Mesenchymal stem cell (in vitro differentiated cells and primary cell): ENCODE results near the gene WWOX.

Experiments
- DNase-seq: peaks from one replicate; pipeline ENCODE4 v3.0.0-alpha.2; 2013
- H2AFZ ChIP-seq: one replicate; pipeline ENCODE4 v1.6.1; 2013; ENCODE audit warnings: low read depth, mild to moderate bottlenecking, control low read depth, inconsistent platforms, low read length, moderate library complexity
- H2AK5ac ChIP-seq: 2 replicates; pipeline ENCODE4 v1.6.1; 2013; ENCODE audit warnings: low read length, moderate library complexity, mild to moderate bottlenecking, inconsistent platforms; ENCODE audit not compliant: severe bottlenecking
- H2BK120ac ChIP-seq: one replicate; pipeline ENCODE4 v1.6.1; 2013; ENCODE audit warnings: low read depth, mild to moderate bottlenecking, inconsistent platforms, low read length, moderate library complexity
- H2BK12ac ChIP-seq, 2 experiments: one replicate each; pipeline ENCODE4 v1.6.1; 2013; ENCODE audit warnings: inconsistent platforms in 2 of 2, low read length in 2 of 2, mild to moderate bottlenecking in 2 of 2, moderate library complexity in 2 of 2, control low read depth in 1 of 2
- H2BK15ac ChIP-seq: one replicate; pipeline ENCODE4 v1.6.1; 2013; ENCODE audit warnings: mild to moderate bottlenecking, low read depth, inconsistent platforms; ENCODE audit not compliant: poor library complexity, severe bottlenecking
- H2BK5ac ChIP-seq: 2 replicates; pipeline ENCODE4 v1.6.1; 2013; ENCODE audit warnings: low read depth, mild to moderate bottlenecking, low read length, control low read depth, inconsistent platforms; ENCODE audit not compliant: poor library complexity, severe bottlenecking
- H3K14ac ChIP-seq, 2 experiments: one replicate each; pipeline ENCODE4 v1.6.1; 2013; ENCODE audit warnings: inconsistent platforms in 2 of 2, low read length in 2 of 2, control low read depth in 1 of 2, mild to moderate bottlenecking in 1 of 2, moderate library complexity in 1 of 2
- H3K18ac ChIP-seq, 2 experiments: one replicate each; pipeline ENCODE4 v1.6.1; 2013; ENCODE audit warnings: inconsistent platforms in 2 of 2, low read length in 2 of 2, control low read depth in 1 of 2, low read depth in 1 of 2, mild to moderate bottlenecking in 1 of 2
- H3K23ac ChIP-seq, 2 experiments: one replicate each; pipeline ENCODE4 v1.6.1; 2013; ENCODE audit warnings: inconsistent platforms in 2 of 2, low read length in 2 of 2, mild to moderate bottlenecking in 2 of 2, moderate library complexity in 2 of 2, control low read depth in 1 of 2
- H3K27ac ChIP-seq: 2 replicates; pipeline ENCODE4 v1.5.1; 2013; ENCODE audit warnings: mild to moderate bottlenecking, moderate library complexity, low read length, control low read depth, inconsistent platforms; ENCODE audit not compliant: poor library complexity, severe bottlenecking
- H3K27me3 ChIP-seq, 2 experiments: 2 replicates each; pipeline versions ENCODE4 v1.6.1 to v1.7.0; 2013; ENCODE audit warnings: low read length in 2 of 2, mild to moderate bottlenecking in 2 of 2, moderate library complexity in 2 of 2, control low read depth in 1 of 2, inconsistent platforms in 1 of 2; ENCODE audit not compliant: control insufficient read depth in 1 of 2, insufficient read depth in 1 of 2
- H3K36me3 ChIP-seq, 2 experiments: 2 replicates each; pipeline versions ENCODE4 v1.6.1 to v1.7.0; 2013; ENCODE audit warnings: low read length in 2 of 2, control low read depth in 1 of 2, inconsistent platforms in 1 of 2, low read depth in 1 of 2, mild to moderate bottlenecking in 1 of 2; ENCODE audit not compliant: insufficient read depth in 2 of 2, control insufficient read depth in 1 of 2
- H3K4ac ChIP-seq, 2 experiments: one replicate each; pipeline ENCODE4 v1.6.1; 2013; ENCODE audit warnings: inconsistent platforms in 2 of 2, low read length in 2 of 2, mild to moderate bottlenecking in 2 of 2, moderate library complexity in 2 of 2, control low read depth in 1 of 2, low read depth in 1 of 2
- H3K4me1 ChIP-seq: 2 replicates; pipeline ENCODE4 v1.6.1; 2013; ENCODE audit warnings: low read depth, low read length, control low read depth; ENCODE audit not compliant: control insufficient read depth, insufficient read depth
- H3K4me2 ChIP-seq: 2 replicates; pipeline ENCODE4 v1.6.1; 2013; ENCODE audit warnings: low read length, mild to moderate bottlenecking, inconsistent platforms; ENCODE audit not compliant: poor library complexity, severe bottlenecking
- H3K4me3 ChIP-seq, 2 experiments: 2 replicates each; pipeline versions ENCODE4 v1.5.1 to v1.7.0; 2013; ENCODE audit warnings: low read length in 2 of 2, mild to moderate bottlenecking in 2 of 2, control low read depth in 1 of 2, low read depth in 1 of 2; ENCODE audit not compliant: insufficient read depth in 1 of 2
- H3K79me1 ChIP-seq: replicated peaks from 2 replicates; pipeline ENCODE4 v1.6.1; 2013; ENCODE audit warnings: mild to moderate bottlenecking, control low read depth, low read length, inconsistent platforms; ENCODE audit not compliant: poor library complexity, severe bottlenecking
- H3K9ac ChIP-seq: 2 replicates; pipeline ENCODE4 v1.7.0; 2013; ENCODE audit warnings: mild to moderate bottlenecking, low read length, moderate library complexity
- H3K9me3 ChIP-seq: 2 replicates; pipeline ENCODE4 v1.7.0; 2013; ENCODE audit warnings: mild to moderate bottlenecking, low read length; ENCODE audit not compliant: control insufficient read depth
- H4K8ac ChIP-seq: one replicate; pipeline ENCODE4 v1.6.1; 2013; ENCODE audit warnings: inconsistent platforms, mild to moderate bottlenecking, low read length, moderate library complexity
- H4K91ac ChIP-seq: one replicate; pipeline ENCODE4 v1.6.1; 2013; ENCODE audit warnings: mild to moderate bottlenecking, low read length, inconsistent platforms
- WGBS: methylation state at CpG from one replicate; pipeline ENCODE4 v1.1.7; 2013; ENCODE audit warnings: mixed read lengths; 5-methylcytosine and 5-hydroxymethylcytosine counted together

The WWOX gene

DNA sequence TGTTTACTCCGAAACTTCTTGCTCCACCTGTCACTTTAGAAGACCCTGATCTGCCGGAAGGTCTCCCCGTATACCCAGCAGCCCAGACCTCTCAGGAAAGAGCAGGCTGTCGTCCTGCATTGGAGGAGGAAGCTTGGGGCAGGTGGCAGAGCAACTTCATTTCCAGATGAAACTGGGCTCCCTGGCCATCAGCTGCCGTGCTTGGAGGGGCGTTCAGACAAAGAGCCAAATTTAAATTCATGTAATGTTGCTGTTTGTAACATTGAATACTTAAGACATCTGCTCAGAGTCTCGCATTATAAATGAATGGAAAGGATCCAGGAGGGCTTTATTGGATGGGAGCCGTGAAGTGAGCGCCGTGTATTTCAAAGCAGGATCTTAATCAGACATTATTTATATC, 872.6 kb downstream of the WWOX start:
- H3K4me3 ChIP-seq: no peak overlapping the region
- peaks cover 2% of the 10 kb centered on the region for H3K4me1 ChIP-seq
- no peaks in the 10 kb centered on the region for H3K79me1 ChIP-seq
- no peak overlapping the region for H3K27ac ChIP-seq
- no peak overlapping the region for H3K14ac ChIP-seq
- DNase-seq: no peak
- H3K36me3 ChIP-seq: no peaks in the 10 kb centered on the region
- H2BK15ac ChIP-seq: no peak overlapping the region
- no peak overlapping the region for H3K23ac ChIP-seq
- no peak overlapping the region for H3K9ac ChIP-seq
- 87% methylated on average over 7 of the region's 10 CpGs for WGBS
- no peak overlapping the region for H2BK5ac ChIP-seq
- H3K4ac ChIP-seq: no peak overlapping the region
- H2AK5ac ChIP-seq: no peak overlapping the region
- H3K18ac ChIP-seq: no peak overlapping the region
- no peak overlapping the region for H3K4me2 ChIP-seq
- H4K91ac ChIP-seq: peak overlapping the region; percentile 2
- H4K8ac ChIP-seq: no peak overlapping the region
- no peak overlapping the region for H2BK12ac ChIP-seq
- H3K27me3 ChIP-seq: no peaks in the 10 kb centered on the region
- no peaks in the 10 kb centered on the region for H3K9me3 ChIP-seq
- no peak overlapping the region for H2AFZ ChIP-seq
- no peak overlapping the region for H2BK120ac ChIP-seq

DNA sequence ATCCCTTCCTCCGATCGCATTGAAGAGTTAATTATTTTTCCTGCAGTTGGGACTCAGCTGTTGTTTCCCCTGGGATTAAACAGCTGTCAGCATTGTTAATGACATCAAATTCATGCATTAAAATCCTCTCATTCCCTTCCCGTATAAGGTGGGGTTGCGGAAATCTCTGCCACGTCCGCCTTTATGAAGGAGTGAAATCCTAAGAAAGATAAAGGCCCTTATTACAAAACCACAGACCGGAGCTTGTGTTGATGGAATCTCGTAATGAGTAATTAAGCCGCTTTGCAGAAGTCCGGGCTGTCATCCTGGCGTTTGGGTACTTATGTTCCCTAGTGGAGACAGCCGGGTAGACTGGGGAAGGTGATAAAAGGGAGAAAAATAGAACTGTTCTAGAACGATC, 873.5 kb downstream of the WWOX start:
- H3K36me3 ChIP-seq: no peaks in the 10 kb centered on the region
- DNase-seq: no peak
- 96% methylated on average over 9 of the region's 13 CpGs for WGBS

DNA sequence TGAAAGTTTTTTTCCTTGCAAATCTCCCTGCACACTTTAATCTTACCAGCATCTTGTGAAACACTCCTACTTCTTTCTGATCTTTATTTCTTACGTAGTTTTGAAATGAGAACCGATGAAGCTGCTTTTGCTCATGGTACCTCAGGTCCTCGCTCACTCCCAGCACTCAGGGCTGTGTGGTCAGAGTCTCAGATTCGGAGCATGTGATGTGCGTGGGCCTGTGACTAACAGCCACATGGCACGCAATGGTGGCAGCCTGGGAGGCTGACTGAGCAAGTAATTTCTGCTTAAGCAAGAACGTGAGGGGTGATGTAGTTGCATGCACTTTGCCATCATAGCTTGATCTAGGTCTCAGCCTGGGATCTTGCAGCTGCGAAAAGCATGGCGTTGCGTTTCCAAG, 876.8 kb downstream of the WWOX start:
- Histone ChIP-seq H3K9me3 (no peaks in the 10 kb centered on the region), H4K91ac (no peak overlapping the region), H2BK5ac (no peak overlapping the region), H3K9ac (no peak overlapping the region), H3K18ac (no peak overlapping the region), H3K79me1 (no peaks in the 10 kb centered on the region), H2BK12ac (no peak overlapping the region), H3K4me3 (no peak overlapping the region), H3K36me3 (no peaks in the 10 kb centered on the region), H2BK15ac (no peak overlapping the region), H3K4me1 (no peaks in the 10 kb centered on the region), H3K27me3 (no peaks in the 10 kb centered on the region), H2AFZ (no peak overlapping the region), H3K27ac (no peak overlapping the region), H3K14ac (no peak overlapping the region), H2BK120ac (no peak overlapping the region), H2AK5ac (no peak overlapping the region), H3K4me2 (no peak overlapping the region), H3K23ac (no peak overlapping the region), H3K4ac (no peak overlapping the region), H4K8ac (no peak overlapping the region)
- no peak for DNase-seq
- WGBS: 94% methylated on average over 10 of the region's 10 CpGs

More for the DNA sequence above, 873.5 kb downstream of the WWOX start:
- no peak overlapping the region for H2BK120ac ChIP-seq
- no peak overlapping the region for H2AK5ac ChIP-seq
- no peak overlapping the region for H2BK5ac ChIP-seq
- no peak overlapping the region for H2BK12ac ChIP-seq
- peaks cover under 1% of the 10 kb centered on the region for H3K4me1 ChIP-seq
- H3K18ac ChIP-seq: no peak overlapping the region
- H2BK15ac ChIP-seq: no peak overlapping the region
- H4K91ac ChIP-seq: no peak overlapping the region
- H3K27me3 ChIP-seq: no peaks in the 10 kb centered on the region
- no peak overlapping the region for H4K8ac ChIP-seq
- no peak overlapping the region for H3K4ac ChIP-seq
- H3K23ac ChIP-seq: no peak overlapping the region
- H3K79me1 ChIP-seq: no peaks in the 10 kb centered on the region
- H3K9me3 ChIP-seq: no peaks in the 10 kb centered on the region
- H2AFZ ChIP-seq: no peak overlapping the region
- no peak overlapping the region for H3K4me2 ChIP-seq
- no peak overlapping the region for H3K9ac ChIP-seq
- H3K14ac ChIP-seq: no peak overlapping the region
- H3K27ac ChIP-seq: no peak overlapping the region
- no peak overlapping the region for H3K4me3 ChIP-seq

DNA sequence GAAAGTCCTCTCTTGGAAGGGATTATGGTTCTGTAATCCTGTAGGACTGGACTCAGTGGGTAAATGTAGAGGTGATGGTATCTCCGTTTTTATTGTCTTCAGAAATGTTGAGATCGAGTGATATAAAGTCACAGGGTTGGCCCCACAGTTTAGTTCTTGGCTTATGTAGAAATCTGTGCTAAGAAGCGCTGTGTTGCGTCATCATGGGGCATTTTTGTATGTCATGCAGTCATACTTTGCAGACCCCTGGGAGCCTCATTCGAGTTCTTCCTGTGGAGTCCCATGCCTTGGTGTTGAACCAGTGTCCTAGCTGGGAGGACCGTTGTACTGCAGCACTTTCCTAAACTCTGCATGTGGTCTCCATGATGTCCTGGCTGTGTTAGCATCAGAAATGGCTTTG, 881.4 kb downstream of the WWOX start:
- no peak for DNase-seq
- Histone ChIP-seq H2BK120ac (no peak overlapping the region), H2BK12ac (no peak overlapping the region), H3K4ac (no peak overlapping the region), H3K79me1 (no peaks in the 10 kb centered on the region), H2AK5ac (no peak overlapping the region), H3K9me3 (no peaks in the 10 kb centered on the region), H3K23ac (no peak overlapping the region), H3K27ac (no peak overlapping the region), H3K36me3 (no peaks in the 10 kb centered on the region), H3K4me1 (no peaks in the 10 kb centered on the region), H4K91ac (no peak overlapping the region), H4K8ac (no peak overlapping the region), H2BK15ac (no peak overlapping the region), H3K27me3 (no peaks in the 10 kb centered on the region), H3K14ac (no peak overlapping the region), H3K4me3 (no peak overlapping the region), H3K9ac (no peak overlapping the region), H2AFZ (no peak overlapping the region), H3K18ac (no peak overlapping the region), H3K4me2 (no peak overlapping the region), H2BK5ac (no peak overlapping the region)
- WGBS: 87% methylated on average over 6 of the region's 6 CpGs
